ENCODE results near the gene DOHH.

DNA sequence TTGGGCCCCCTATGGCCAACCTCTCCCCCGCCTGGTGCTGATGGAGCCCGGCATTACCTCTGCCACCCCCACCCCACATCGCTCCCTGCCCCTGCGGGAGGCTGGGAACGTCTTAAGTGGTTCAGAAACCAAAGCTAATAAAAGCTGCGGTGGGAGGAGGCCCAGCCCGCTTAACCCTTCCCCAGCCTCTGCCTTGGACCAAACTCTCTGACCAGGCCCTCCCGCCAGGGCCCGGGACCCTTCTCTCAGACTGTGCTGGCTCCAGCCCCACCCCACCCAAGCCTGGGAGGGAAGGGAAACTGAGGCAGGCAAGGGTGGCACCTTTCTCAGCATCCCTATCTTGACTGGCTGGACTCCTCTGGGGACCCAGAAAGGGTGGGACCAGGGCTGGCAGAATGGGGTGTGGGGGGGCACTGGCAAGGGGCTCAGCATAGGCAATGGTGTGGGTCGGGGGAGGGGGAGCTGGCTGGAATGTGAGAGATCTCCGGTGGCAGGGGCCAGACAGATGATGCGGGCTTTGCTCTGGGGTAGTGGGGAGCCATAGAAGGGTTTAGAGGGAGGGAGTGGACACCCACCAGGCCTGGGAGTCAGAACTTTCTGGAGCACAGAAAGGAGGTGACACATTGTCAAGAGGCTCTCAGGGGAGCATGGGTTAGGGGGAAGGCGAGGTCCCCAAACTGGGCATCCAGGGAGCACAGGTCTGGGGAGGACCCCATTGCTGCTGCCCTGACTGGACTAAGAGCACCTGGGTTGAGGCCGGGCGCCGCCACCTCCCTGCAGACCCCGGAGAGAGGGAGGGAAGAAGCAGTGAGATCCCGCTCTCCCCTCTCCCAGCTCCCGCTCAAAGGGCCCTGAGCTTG lies 42.0 kb downstream of the DOHH start:
- TF ChIP-seq, protein P1, sequence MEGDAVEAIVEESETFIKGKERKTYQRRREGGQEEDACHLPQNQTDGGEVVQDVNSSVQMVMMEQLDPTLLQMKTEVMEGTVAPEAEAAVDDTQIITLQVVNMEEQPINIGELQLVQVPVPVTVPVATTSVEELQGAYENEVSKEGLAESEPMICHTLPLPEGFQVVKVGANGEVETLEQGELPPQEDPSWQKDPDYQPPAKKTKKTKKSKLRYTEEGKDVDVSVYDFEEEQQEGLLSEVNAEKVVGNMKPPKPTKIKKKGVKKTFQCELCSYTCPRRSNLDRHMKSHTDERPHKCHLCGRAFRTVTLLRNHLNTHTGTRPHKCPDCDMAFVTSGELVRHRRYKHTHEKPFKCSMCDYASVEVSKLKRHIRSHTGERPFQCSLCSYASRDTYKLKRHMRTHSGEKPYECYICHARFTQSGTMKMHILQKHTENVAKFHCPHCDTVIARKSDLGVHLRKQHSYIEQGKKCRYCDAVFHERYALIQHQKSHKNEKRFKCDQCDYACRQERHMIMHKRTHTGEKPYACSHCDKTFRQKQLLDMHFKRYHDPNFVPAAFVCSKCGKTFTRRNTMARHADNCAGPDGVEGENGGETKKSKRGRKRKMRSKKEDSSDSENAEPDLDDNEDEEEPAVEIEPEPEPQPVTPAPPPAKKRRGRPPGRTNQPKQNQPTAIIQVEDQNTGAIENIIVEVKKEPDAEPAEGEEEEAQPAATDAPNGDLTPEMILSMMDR (conservative IDR thresholded peaks at IDR 0.05; ENCODE audit: low read depth, low read length) = no peak
- no peak for TF ChIP-seq EZH2 (IDR thresholded peaks at IDR 0.05; ENCODE audit: borderline replicate concordance, low read depth, low read length, poor library complexity, severe bottlenecking)

Data from A673 (cell line).